Panc1 (cell line): ENCODE data around the gene DCTN5. TPM values are rescaled to one million over a fixed set of nuclear protein-coding genes. Genes with fewer than 3 reads are reported as not detected.

Experiments used
- ATAC-seq: fragments of 200-7000 bp; cut with Tn5 transposase; 2 replicates; pipeline ENCODE4 v1.9.1; 2020; ENCODE audit warnings: mild to moderate bottlenecking, moderate library complexity
- BruUV-seq: library from RNA; stranded (reverse); fragments of 400-500 nt; replicated peaks from 2 replicates; lab custom pipeline; 2021; lab: Mats Ljungman, UMichigan
- CTCF ChIA-PET: fragments of 300-600 bp; sonication (Branson Sonifier 250); formaldehyde crosslinking; loops from one replicate; lab custom pipeline; 2022; ENCODE audit warnings: antibody characterized with exemption; lab: Charles Lee
- POLR2A ChIA-PET: fragments of 300-600 bp; sonication (Branson Sonifier 250); formaldehyde crosslinking; loops from one replicate; lab custom pipeline; 2022; ENCODE audit warnings: antibody characterized with exemption; lab: Charles Lee
- DNase-seq: peaks from one replicate; pipeline ENCODE4 v3.0.0-alpha.2; 2010; ENCODE audit warnings: low read depth, low spot score
- H3K27ac ChIP-seq: 2 replicates; pipeline ENCODE4 v1.5.1; 2011; ENCODE audit warnings: mild to moderate bottlenecking, low read length, inconsistent platforms
- H3K27me3 ChIP-seq: fragments of 200-500 bp; sonication (Bioruptor generic); 2 replicates; pipeline ENCODE4 v1.6.0; 2014; ENCODE audit warnings: low read length, inconsistent platforms; ENCODE audit not compliant: control insufficient read depth, insufficient read depth
- H3K36me3 ChIP-seq: fragments of 200-500 bp; sonication (Bioruptor generic); 2 replicates; pipeline ENCODE4 v1.5.1; 2014; ENCODE audit warnings: inconsistent platforms, mild to moderate bottlenecking, low read length, moderate library complexity; ENCODE audit not compliant: control insufficient read depth, insufficient read depth
- H3K4me1 ChIP-seq: 2 replicates; pipeline ENCODE4 v1.5.1; 2011; ENCODE audit warnings: inconsistent platforms, mild to moderate bottlenecking, low read length, moderate library complexity; ENCODE audit not compliant: control insufficient read depth, insufficient read depth
- H3K4me3 ChIP-seq, 2 experiments: 2 replicates each; pipeline ENCODE4 v1.5.1; 2011 to 2012; ENCODE audit warnings: low read depth in 2 of 2, low read length in 2 of 2, mild to moderate bottlenecking in 2 of 2, inconsistent platforms in 1 of 2, moderate library complexity in 1 of 2
- H3K9me3 ChIP-seq: fragments of 200-500 bp; sonication (Bioruptor generic); 2 replicates; pipeline ENCODE4 v1.5.1; 2014; ENCODE audit warnings: low read depth, mild to moderate bottlenecking, inconsistent platforms, low read length, moderate library complexity; ENCODE audit not compliant: control insufficient read depth, insufficient read depth
- POLR2AphosphoS5 ChIP-seq: IDR thresholded peaks from 2 replicates; pipeline ENCODE4 v1.6.1; 2012; ENCODE audit warnings: mild to moderate bottlenecking, low read depth, low read length, moderate library complexity
- REST ChIP-seq, 2 experiments: IDR thresholded peaks; 2 replicates each; pipeline ENCODE4 v1.6.1; 2011 to 2012; ENCODE audit warnings: low read depth in 2 of 2, control low read depth in 1 of 2, low read length in 1 of 2, mild to moderate bottlenecking in 1 of 2, moderate library complexity in 1 of 2; ENCODE audit not compliant: insufficient read depth in 1 of 2
- SIN3A ChIP-seq: IDR thresholded peaks from 2 replicates; pipeline ENCODE4 v1.6.1; 2012; ENCODE audit warnings: low read depth, mild to moderate bottlenecking, low read length, moderate library complexity, borderline replicate concordance; ENCODE audit not compliant: insufficient read depth
- TCF7L2 ChIP-seq: IDR thresholded peaks from 2 replicates; pipeline ENCODE4 v1.6.1; 2011; ENCODE audit warnings: mild to moderate bottlenecking, low read depth, low read length, inconsistent platforms
- in situ Hi-C: cut with HindIII; loops from 2 replicates; pipeline ENCODE4 v1.10.0; 2016; ENCODE audit warnings: low sequenced_read_pairs, low pct_unique_long_range_greater_than_20kb
- intact Hi-C: fragments of 100-400 bp; cut with micrococcal nuclease; formaldehyde crosslinking; loops from one replicate; pipeline ENCODE4 v1.10.0; 2022; ENCODE audit not compliant: unreplicated experiment
- total RNA-seq: library from RNA; stranded (reverse); gene quantifications from one replicate; pipeline ENCODE4 v1.2.1, GENCODE V29; 2021; ENCODE audit not compliant: unreplicated experiment
- TF ChIP-seq, protein P1 (sequence below): fragments of 450-650 bp; IDR thresholded peaks from 2 replicates; pipeline ENCODE4 v1.5.1; 2017; ENCODE audit warnings: mild to moderate bottlenecking

Gene DCTN5
- total RNA-seq, 1 experiment from 2014 or later: 72.9 TPM

GRCh38 chr16:23709536-23709935, 68.3 kb downstream of the DCTN5 start:
- Histone ChIP-seq H3K4me3 (no peak overlapping the region), H3K4me1 (no peaks in the 10 kb centered on the region), H3K27ac (no peak overlapping the region), H3K36me3 (no peaks in the 10 kb centered on the region), H3K9me3 (peaks cover 4% of the 10 kb centered on the region; the same call in 1 of the 2 replicates), H3K27me3 (peaks cover 3% of the 10 kb centered on the region; the same call in 1 of the 2 replicates)
- in situ Hi-C loops: no loop called here
- intact Hi-C loops: no loop called here
- ATAC-seq: no peak
- POLR2A ChIA-PET: no interaction called here
- no TSS peak for BruUV-seq
- DNase-seq: no peak
- TF ChIP-seq SIN3A (no peak), REST (IDR thresholded peaks at IDR 0.05; ENCODE audit: insufficient read depth in 1 of 2, low read depth in 2 of 2, low read length in 1 of 2) (no peak), POLR2AphosphoS5 (no peak), TCF7L2 (no peak)
- TF ChIP-seq, protein P1, sequence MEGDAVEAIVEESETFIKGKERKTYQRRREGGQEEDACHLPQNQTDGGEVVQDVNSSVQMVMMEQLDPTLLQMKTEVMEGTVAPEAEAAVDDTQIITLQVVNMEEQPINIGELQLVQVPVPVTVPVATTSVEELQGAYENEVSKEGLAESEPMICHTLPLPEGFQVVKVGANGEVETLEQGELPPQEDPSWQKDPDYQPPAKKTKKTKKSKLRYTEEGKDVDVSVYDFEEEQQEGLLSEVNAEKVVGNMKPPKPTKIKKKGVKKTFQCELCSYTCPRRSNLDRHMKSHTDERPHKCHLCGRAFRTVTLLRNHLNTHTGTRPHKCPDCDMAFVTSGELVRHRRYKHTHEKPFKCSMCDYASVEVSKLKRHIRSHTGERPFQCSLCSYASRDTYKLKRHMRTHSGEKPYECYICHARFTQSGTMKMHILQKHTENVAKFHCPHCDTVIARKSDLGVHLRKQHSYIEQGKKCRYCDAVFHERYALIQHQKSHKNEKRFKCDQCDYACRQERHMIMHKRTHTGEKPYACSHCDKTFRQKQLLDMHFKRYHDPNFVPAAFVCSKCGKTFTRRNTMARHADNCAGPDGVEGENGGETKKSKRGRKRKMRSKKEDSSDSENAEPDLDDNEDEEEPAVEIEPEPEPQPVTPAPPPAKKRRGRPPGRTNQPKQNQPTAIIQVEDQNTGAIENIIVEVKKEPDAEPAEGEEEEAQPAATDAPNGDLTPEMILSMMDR: no peak
- CTCF ChIA-PET: no interaction called here

GRCh38 chr16:23710008-23710407, 68.7 kb downstream of the DCTN5 start:
- TF ChIP-seq REST (IDR thresholded peaks at IDR 0.05; ENCODE audit: insufficient read depth in 1 of 2, low read depth in 2 of 2, low read length in 1 of 2): no peak
- no peak for TF ChIP-seq TCF7L2
- TF ChIP-seq, protein P1: no peak
- TF ChIP-seq SIN3A: no peak
- no peak for TF ChIP-seq POLR2AphosphoS5
- in situ Hi-C loops: no loop called here
- Histone ChIP-seq H3K9me3 (peaks cover 4% of the 10 kb centered on the region; the same call in 1 of the 2 replicates), H3K36me3 (no peaks in the 10 kb centered on the region), H3K27me3 (peaks cover 3% of the 10 kb centered on the region; the same call in 1 of the 2 replicates), H3K4me3 (no peak overlapping the region), H3K27ac (no peak overlapping the region), H3K4me1 (no peaks in the 10 kb centered on the region)
- BruUV-seq: no TSS peak
- DNase-seq (no peak), ATAC-seq (no peak)
- intact Hi-C loops: no loop called here
- CTCF ChIA-PET: no interaction called here
- POLR2A ChIA-PET: no interaction called here
